ENCODE data around the gene MAP6. TPM values are rescaled to one million over a fixed set of nuclear protein-coding genes. Genes with fewer than 3 reads are reported as not detected.

The MAP6 gene
- total and polyA plus RNA-seq, 2 of the 13 experiments (the other 11 are each of a cell fraction or from before 2014, with no cell fraction given), result 0.04 TPM; not detected in 1

- TF ChIP-seq ZNF407 (CRISPR knock-in tag; IDR thresholded peaks at IDR 0.05; ENCODE audit: not compliant biosample characterization) (no peak), NKX3-1 (CRISPR knock-in tag; IDR thresholded peaks at IDR 0.05) (no peak), FIP1L1 (IDR thresholded peaks at IDR 0.05; ENCODE audit: borderline replicate concordance, insufficient read depth, low read depth, low read length) (no peak), ATM (IDR thresholded peaks at IDR 0.05; ENCODE audit: borderline replicate concordance) (no peak), REXO4 (CRISPR knock-in tag; IDR thresholded peaks at IDR 0.05; ENCODE audit: borderline replicate concordance) (no peak), ZNF431 (CRISPR knock-in tag; IDR thresholded peaks at IDR 0.05; ENCODE audit: borderline replicate concordance, low read depth) (no peak), HMG20B (CRISPR knock-in tag; conservative IDR thresholded peaks at IDR 0.05) (no peak), TBX2 (CRISPR knock-in tag; IDR thresholded peaks at IDR 0.05; ENCODE audit: borderline replicate concordance) (no peak), CSRNP1 (CRISPR knock-in tag; IDR thresholded peaks at IDR 0.05) (no peak), IRX3 (CRISPR knock-in tag; IDR thresholded peaks at IDR 0.05; ENCODE audit: borderline replicate concordance, low read depth) (no peak), EHMT2 (IDR thresholded peaks at IDR 0.05; ENCODE audit: borderline replicate concordance, low read depth, low read length) (no peak), PRDM10 (CRISPR knock-in tag; IDR thresholded peaks at IDR 0.05; ENCODE audit: low read depth) (0 out of 2 replicates have a peak, but pooled peaks have one; percentile 34), ZSCAN22 (CRISPR knock-in tag; IDR thresholded peaks at IDR 0.05) (no peak), KLF13 (CRISPR knock-in tag; IDR thresholded peaks at IDR 0.05) (no peak)
These were observed 71.2 kb downstream of the MAP6 start (continued) for GRCh38 chr11:75597636-75598035.
